HEK293 (cell line): ENCODE data around the gene VAPA.

Experiments used
- AEBP2 ChIP-seq: fragments of 450-650 bp; formaldehyde crosslinking; IDR thresholded peaks from 2 replicates; pipeline ENCODE4 v1.5.1; 2016; ENCODE audit warnings: missing biosample characterization, missing genetic modification characterization, borderline replicate concordance
- RBAK ChIP-seq: fragments of 450-650 bp; formaldehyde crosslinking; IDR thresholded peaks from 2 replicates; pipeline ENCODE4 v1.5.1; 2016; ENCODE audit warnings: missing biosample characterization, missing genetic modification characterization
- TSHZ1 ChIP-seq: fragments of 450-650 bp; formaldehyde crosslinking; IDR thresholded peaks from 2 replicates; pipeline ENCODE4 v1.5.1; 2016; ENCODE audit warnings: missing biosample characterization, missing genetic modification characterization, borderline replicate concordance
- ZNF423 ChIP-seq: fragments of 450-650 bp; formaldehyde crosslinking; IDR thresholded peaks from 2 replicates; pipeline ENCODE4 v1.5.1; 2016; ENCODE audit warnings: missing biosample characterization, missing genetic modification characterization
- ZNF48 ChIP-seq: fragments of 450-650 bp; formaldehyde crosslinking; IDR thresholded peaks from 2 replicates; pipeline ENCODE4 v1.5.1; 2016; ENCODE audit warnings: missing biosample characterization, missing genetic modification characterization
- ZNF571 ChIP-seq: fragments of 450-650 bp; formaldehyde crosslinking; IDR thresholded peaks from 2 replicates; pipeline ENCODE4 v1.5.0; 2017; ENCODE audit warnings: missing biosample characterization, missing genetic modification characterization
- ZNF629 ChIP-seq: fragments of 450-650 bp; formaldehyde crosslinking; IDR thresholded peaks from 2 replicates; pipeline ENCODE4 v1.5.1; 2017; ENCODE audit warnings: missing biosample characterization, missing genetic modification characterization
- TF ChIP-seq, protein P1 (sequence below): fragments of 450-650 bp; formaldehyde crosslinking; IDR thresholded peaks from 2 replicates; pipeline ENCODE4 v1.5.1; 2016; ENCODE audit warnings: missing biosample characterization, missing genetic modification characterization
- TF ChIP-seq, protein P2 (sequence below): sonication (generic); formaldehyde crosslinking; IDR thresholded peaks from 2 replicates; pipeline ENCODE4 v1.8.1; 2022; ENCODE audit warnings: mild to moderate bottlenecking, moderate library complexity, missing genetic modification reagents
- TF ChIP-seq, protein P3 (sequence below): fragments of 450-650 bp; formaldehyde crosslinking; IDR thresholded peaks from 2 replicates; pipeline ENCODE4 v1.5.1; 2016; ENCODE audit warnings: missing biosample characterization, missing genetic modification characterization
- TF ChIP-seq, protein P4 (sequence below): fragments of 450-650 bp; formaldehyde crosslinking; IDR thresholded peaks from 2 replicates; pipeline ENCODE4 v1.5.1; 2016; ENCODE audit warnings: missing biosample characterization, missing genetic modification characterization

GRCh38 chr18:9947248-9947647, 33.4 kb downstream of the VAPA start:
- TF ChIP-seq ZNF571 (tag by site-specific recombination) (no peak), ZNF48 (tag by site-specific recombination) (no peak), ZNF423 (tag by site-specific recombination) (no peak), RBAK (tag by site-specific recombination) (no peak), AEBP2 (tag by site-specific recombination) (no peak), ZNF629 (tag by site-specific recombination) (no peak), TSHZ1 (no peak)
- TF ChIP-seq, protein P1, sequence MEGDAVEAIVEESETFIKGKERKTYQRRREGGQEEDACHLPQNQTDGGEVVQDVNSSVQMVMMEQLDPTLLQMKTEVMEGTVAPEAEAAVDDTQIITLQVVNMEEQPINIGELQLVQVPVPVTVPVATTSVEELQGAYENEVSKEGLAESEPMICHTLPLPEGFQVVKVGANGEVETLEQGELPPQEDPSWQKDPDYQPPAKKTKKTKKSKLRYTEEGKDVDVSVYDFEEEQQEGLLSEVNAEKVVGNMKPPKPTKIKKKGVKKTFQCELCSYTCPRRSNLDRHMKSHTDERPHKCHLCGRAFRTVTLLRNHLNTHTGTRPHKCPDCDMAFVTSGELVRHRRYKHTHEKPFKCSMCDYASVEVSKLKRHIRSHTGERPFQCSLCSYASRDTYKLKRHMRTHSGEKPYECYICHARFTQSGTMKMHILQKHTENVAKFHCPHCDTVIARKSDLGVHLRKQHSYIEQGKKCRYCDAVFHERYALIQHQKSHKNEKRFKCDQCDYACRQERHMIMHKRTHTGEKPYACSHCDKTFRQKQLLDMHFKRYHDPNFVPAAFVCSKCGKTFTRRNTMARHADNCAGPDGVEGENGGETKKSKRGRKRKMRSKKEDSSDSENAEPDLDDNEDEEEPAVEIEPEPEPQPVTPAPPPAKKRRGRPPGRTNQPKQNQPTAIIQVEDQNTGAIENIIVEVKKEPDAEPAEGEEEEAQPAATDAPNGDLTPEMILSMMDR (tag by site-specific recombination): no peak
- TF ChIP-seq, protein P2, sequence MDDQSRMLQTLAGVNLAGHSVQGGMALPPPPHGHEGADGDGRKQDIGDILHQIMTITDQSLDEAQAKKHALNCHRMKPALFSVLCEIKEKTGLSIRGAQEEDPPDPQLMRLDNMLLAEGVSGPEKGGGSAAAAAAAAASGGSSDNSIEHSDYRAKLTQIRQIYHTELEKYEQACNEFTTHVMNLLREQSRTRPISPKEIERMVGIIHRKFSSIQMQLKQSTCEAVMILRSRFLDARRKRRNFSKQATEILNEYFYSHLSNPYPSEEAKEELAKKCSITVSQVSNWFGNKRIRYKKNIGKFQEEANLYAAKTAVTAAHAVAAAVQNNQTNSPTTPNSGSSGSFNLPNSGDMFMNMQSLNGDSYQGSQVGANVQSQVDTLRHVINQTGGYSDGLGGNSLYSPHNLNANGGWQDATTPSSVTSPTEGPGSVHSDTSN: no peak
- TF ChIP-seq, protein P3, sequence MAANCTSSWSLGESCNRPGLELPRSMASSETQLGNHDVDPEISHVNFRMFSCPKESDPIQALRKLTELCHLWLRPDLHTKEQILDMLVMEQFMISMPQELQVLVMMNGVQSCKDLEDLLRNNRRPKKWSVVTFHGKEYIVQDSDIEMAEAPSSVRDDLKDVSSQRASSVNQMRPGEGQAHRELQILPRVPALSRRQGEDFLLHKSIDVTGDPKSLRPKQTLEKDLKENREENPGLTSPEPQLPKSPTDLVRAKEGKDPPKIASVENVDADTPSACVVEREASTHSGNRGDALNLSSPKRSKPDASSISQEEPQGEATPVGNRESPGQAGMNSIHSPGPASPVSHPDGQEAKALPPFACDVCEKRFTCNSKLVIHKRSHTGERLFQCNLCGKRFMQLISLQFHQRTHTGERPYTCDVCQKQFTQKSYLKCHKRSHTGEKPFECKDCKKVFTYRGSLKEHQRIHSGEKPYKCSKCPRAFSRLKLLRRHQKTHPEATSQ: no peak
- TF ChIP-seq, protein P4, sequence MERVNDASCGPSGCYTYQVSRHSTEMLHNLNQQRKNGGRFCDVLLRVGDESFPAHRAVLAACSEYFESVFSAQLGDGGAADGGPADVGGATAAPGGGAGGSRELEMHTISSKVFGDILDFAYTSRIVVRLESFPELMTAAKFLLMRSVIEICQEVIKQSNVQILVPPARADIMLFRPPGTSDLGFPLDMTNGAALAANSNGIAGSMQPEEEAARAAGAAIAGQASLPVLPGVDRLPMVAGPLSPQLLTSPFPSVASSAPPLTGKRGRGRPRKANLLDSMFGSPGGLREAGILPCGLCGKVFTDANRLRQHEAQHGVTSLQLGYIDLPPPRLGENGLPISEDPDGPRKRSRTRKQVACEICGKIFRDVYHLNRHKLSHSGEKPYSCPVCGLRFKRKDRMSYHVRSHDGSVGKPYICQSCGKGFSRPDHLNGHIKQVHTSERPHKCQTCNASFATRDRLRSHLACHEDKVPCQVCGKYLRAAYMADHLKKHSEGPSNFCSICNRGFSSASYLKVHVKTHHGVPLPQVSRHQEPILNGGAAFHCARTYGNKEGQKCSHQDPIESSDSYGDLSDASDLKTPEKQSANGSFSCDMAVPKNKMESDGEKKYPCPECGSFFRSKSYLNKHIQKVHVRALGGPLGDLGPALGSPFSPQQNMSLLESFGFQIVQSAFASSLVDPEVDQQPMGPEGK (tag by site-specific recombination): no peak
